ENCODE results near the gene ARID1B. TPM values are rescaled to one million over a fixed set of nuclear protein-coding genes. Genes with fewer than 3 reads are reported as not detected.

The ARID1B gene
- total RNA-seq, 1 donor from 2014 or later = 62.1 TPM

DNA sequence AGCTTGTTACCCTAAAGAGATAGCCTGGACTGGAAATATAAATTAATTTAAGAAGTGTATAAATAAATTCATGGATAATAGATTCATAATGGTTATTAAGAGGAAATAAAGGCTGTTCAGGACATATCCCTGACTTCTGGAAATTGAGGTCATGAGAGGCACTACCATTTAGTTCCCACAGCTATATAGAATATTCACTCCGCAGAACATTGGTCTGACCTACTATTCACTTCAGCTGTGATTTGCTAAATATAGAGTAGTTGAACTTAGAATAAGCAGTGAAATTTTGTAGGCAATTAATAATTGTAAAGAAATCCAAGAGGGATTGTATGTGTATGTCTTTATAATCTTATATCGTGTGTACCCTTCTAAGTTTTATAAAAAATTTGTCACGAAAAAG, 112.8 kb downstream of the ARID1B start:
- no peak overlapping the region for H3K9ac ChIP-seq
- no peak overlapping the region for H3K4me2 ChIP-seq
- no peak overlapping the region for H2AFZ ChIP-seq (replicated peaks)
- no peak overlapping the region for H3K27ac Mint-ChIP-seq
- H3K9me3 Mint-ChIP-seq = no peaks in the 10 kb centered on the region
- H3K4me3 Mint-ChIP-seq = no peak overlapping the region
- peaks cover 40% of the 10 kb centered on the region for H3K4me1 Mint-ChIP-seq
- no peaks in the 10 kb centered on the region for H3K36me3 ChIP-seq
- no peak for DNase-seq (ENCODE audit: low spot score)
- H3F3A ChIP-seq (ENCODE audit: low read depth) = no peaks in the 10 kb centered on the region
- H3K27me3 ChIP-seq = no peaks in the 10 kb centered on the region
- H3K79me2 ChIP-seq (ENCODE audit: low read depth) = peaks cover 100% of the 10 kb centered on the region
- peaks cover 45% of the 10 kb centered on the region for H3K4me1 ChIP-seq
- peaks cover 85% of the 10 kb centered on the region for H4K20me1 ChIP-seq (ENCODE audit: low read depth)
- H3K4me3 ChIP-seq = no peak overlapping the region
- no peaks in the 10 kb centered on the region for H3K27me3 Mint-ChIP-seq (ENCODE audit: insufficient read depth, low read depth)
- H3K27ac ChIP-seq = no peak overlapping the region
- H3K9me3 ChIP-seq (ENCODE audit: low read depth) = no peaks in the 10 kb centered on the region
- TF ChIP-seq EZH2phosphoT487 (IDR thresholded peaks at IDR 0.05) = no peak
- TF ChIP-seq CTCF (IDR thresholded peaks at IDR 0.05) = no peak
- no peak for TF ChIP-seq EZH2 (IDR thresholded peaks at IDR 0.05)
- peaks cover 3% of the 10 kb centered on the region for H3K36me3 Mint-ChIP-seq

GRCh38 chr6:156890627-156891314, 113.6 kb downstream of the ARID1B start:
- H3K4me1 ChIP-seq = peaks cover 41% of the 10 kb centered on the region
- H3K4me3 ChIP-seq = no peak overlapping the region
- Mint-ChIP-seq H3K27ac (no peak overlapping the region), H3K4me1 (peaks cover 40% of the 10 kb centered on the region), H3K27me3 (ENCODE audit: insufficient read depth, low read depth) (no peaks in the 10 kb centered on the region), H3K9me3 (no peaks in the 10 kb centered on the region), H3K36me3 (peaks cover 3% of the 10 kb centered on the region), H3K4me3 (no peak overlapping the region)
- no peak overlapping the region for H3K27ac ChIP-seq
- no peaks in the 10 kb centered on the region for H3F3A ChIP-seq (ENCODE audit: low read depth)
- no peaks in the 10 kb centered on the region for H3K27me3 ChIP-seq
- H3K9ac ChIP-seq = no peak overlapping the region
- H3K4me2 ChIP-seq = no peak overlapping the region
- H3K9me3 ChIP-seq (ENCODE audit: low read depth) = no peaks in the 10 kb centered on the region
- no peak overlapping the region for H2AFZ ChIP-seq (replicated peaks)
- TF ChIP-seq CTCF (IDR thresholded peaks at IDR 0.05) (no peak), EZH2phosphoT487 (IDR thresholded peaks at IDR 0.05) (no peak), EZH2 (IDR thresholded peaks at IDR 0.05) (no peak)
- H3K79me2 ChIP-seq (ENCODE audit: low read depth) = peaks cover 100% of the 10 kb centered on the region
- H4K20me1 ChIP-seq (ENCODE audit: low read depth) = peaks cover 82% of the 10 kb centered on the region
- no peaks in the 10 kb centered on the region for H3K36me3 ChIP-seq
- DNase-seq (ENCODE audit: low spot score) = no peak

DNA sequence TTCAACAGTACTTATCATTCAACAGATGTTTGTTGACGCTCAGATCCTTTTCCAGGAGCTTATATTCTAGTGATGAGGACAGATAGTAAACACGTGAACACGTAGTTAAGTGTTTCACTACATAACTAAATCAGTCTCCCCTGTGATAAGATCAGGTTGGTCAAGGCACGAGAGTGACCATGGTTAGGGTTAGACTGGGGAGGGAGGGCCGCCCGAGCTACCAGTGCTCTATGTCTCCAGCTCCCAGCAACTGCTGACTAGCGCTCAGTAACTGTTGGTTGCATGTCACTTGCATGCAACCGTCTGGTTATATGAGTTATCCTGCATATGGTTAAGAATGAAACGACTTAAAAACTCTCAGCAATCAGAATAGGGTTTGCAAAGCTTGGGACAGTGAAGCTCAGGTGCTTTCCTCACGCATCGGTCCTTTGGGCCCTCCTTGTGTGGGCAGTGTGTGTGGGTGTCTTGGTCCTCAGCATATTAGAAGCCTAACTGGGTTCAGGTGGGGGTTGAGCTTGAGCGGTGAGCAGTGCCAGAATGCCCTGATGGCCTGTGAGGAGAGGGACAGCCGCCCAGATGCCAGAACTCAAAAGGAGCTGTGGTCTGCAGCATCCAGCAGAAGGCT, 120.8 kb downstream of the ARID1B start:
- no peak for DNase-seq (ENCODE audit: low spot score)
- H2AFZ ChIP-seq (replicated peaks) = no peak overlapping the region
- H4K20me1 ChIP-seq (ENCODE audit: low read depth) = peaks cover 48% of the 10 kb centered on the region
- H3K79me2 ChIP-seq (ENCODE audit: low read depth) = peaks cover 81% of the 10 kb centered on the region
- H3K4me1 Mint-ChIP-seq = peaks cover 13% of the 10 kb centered on the region
- no peaks in the 10 kb centered on the region for H3K36me3 Mint-ChIP-seq
- no peaks in the 10 kb centered on the region for H3K27me3 ChIP-seq
- H3K27ac Mint-ChIP-seq = no peak overlapping the region
- no peak overlapping the region for H3K27ac ChIP-seq
- no peak overlapping the region for H3K4me3 Mint-ChIP-seq
- H3K4me2 ChIP-seq = no peak overlapping the region
- no peaks in the 10 kb centered on the region for H3K36me3 ChIP-seq
- no peaks in the 10 kb centered on the region for H3K4me1 ChIP-seq
- no peaks in the 10 kb centered on the region for H3F3A ChIP-seq (ENCODE audit: low read depth)
- no peak overlapping the region for H3K9ac ChIP-seq
- no peaks in the 10 kb centered on the region for H3K9me3 ChIP-seq (ENCODE audit: low read depth)
- TF ChIP-seq EZH2phosphoT487 (IDR thresholded peaks at IDR 0.05) (no peak), CTCF (IDR thresholded peaks at IDR 0.05) (no peak), EZH2 (IDR thresholded peaks at IDR 0.05) (no peak)
- no peak overlapping the region for H3K4me3 ChIP-seq
- H3K27me3 Mint-ChIP-seq (ENCODE audit: insufficient read depth, low read depth) = no peaks in the 10 kb centered on the region
- H3K9me3 Mint-ChIP-seq = no peaks in the 10 kb centered on the region

Data from neural progenitor cell (in vitro differentiated cells).